Trophoblast cell (in vitro differentiated cells and primary cell): ENCODE measurements around the gene FGF1.

Experiments
- DNase-seq, 2 donors: peaks; one replicate each; pipeline ENCODE4 v3.0.0-alpha.2; 2016
- H2AFZ ChIP-seq: 2 replicates; pipeline ENCODE4 v1.6.1; 2013; ENCODE audit warnings: low read length, moderate library complexity, mild to moderate bottlenecking; ENCODE audit not compliant: insufficient read depth, poor library complexity
- H2AK5ac ChIP-seq: 2 replicates; pipeline ENCODE4 v1.6.1; 2013; ENCODE audit warnings: mild to moderate bottlenecking, low read length
- H2BK120ac ChIP-seq: 2 replicates; pipeline ENCODE4 v1.6.1; 2013; ENCODE audit warnings: low read length, mild to moderate bottlenecking, moderate library complexity; ENCODE audit not compliant: insufficient read depth, poor library complexity
- H2BK12ac ChIP-seq: 2 replicates; pipeline ENCODE4 v1.6.1; 2013; ENCODE audit warnings: mild to moderate bottlenecking, low read length, moderate library complexity
- H2BK5ac ChIP-seq: 2 replicates; pipeline ENCODE4 v1.6.1; 2013; ENCODE audit warnings: low read length, low read depth, moderate library complexity, mild to moderate bottlenecking; ENCODE audit not compliant: poor library complexity
- H3K14ac ChIP-seq: 2 replicates; pipeline ENCODE4 v1.6.1; 2013; ENCODE audit warnings: mild to moderate bottlenecking, low read length
- H3K18ac ChIP-seq: 2 replicates; pipeline ENCODE4 v1.6.1; 2013; ENCODE audit warnings: mild to moderate bottlenecking, low read length
- H3K23ac ChIP-seq: 2 replicates; pipeline ENCODE4 v1.6.1; 2013; ENCODE audit warnings: low read length
- H3K27ac ChIP-seq: 2 replicates; pipeline ENCODE4 v1.5.1; 2013; ENCODE audit warnings: low read depth, mild to moderate bottlenecking, inconsistent platforms, low read length, moderate library complexity
- H3K27me3 ChIP-seq: 2 replicates; pipeline ENCODE4 v1.6.1; 2013; ENCODE audit warnings: inconsistent platforms, mild to moderate bottlenecking, low read length, moderate library complexity; ENCODE audit not compliant: insufficient read depth
- H3K36me3 ChIP-seq, 2 experiments: 1 replicate in 1 of 2; 2 replicates in 1 of 2; pipeline ENCODE4 v1.6.1; 2013; ENCODE audit warnings: low read length in 2 of 2, mild to moderate bottlenecking in 2 of 2, moderate library complexity in 1 of 2; ENCODE audit not compliant: insufficient read depth in 2 of 2, control insufficient read depth in 1 of 2
- H3K4ac ChIP-seq: 2 replicates; pipeline ENCODE4 v1.6.1; 2013; ENCODE audit warnings: low read depth, mild to moderate bottlenecking, low read length, moderate library complexity
- H3K4me1 ChIP-seq, 2 experiments: 1 replicate in 1 of 2; 2 replicates in 1 of 2; pipeline ENCODE4 v1.6.1; 2013; ENCODE audit warnings: low read length in 2 of 2, mild to moderate bottlenecking in 2 of 2, moderate library complexity in 1 of 2; ENCODE audit not compliant: insufficient read depth in 2 of 2, control insufficient read depth in 1 of 2
- H3K4me2 ChIP-seq: 2 replicates; pipeline ENCODE4 v1.6.1; 2013; ENCODE audit warnings: inconsistent platforms, mild to moderate bottlenecking, low read length, moderate library complexity
- H3K4me3 ChIP-seq: 2 replicates; pipeline ENCODE4 v1.5.1; 2013; ENCODE audit warnings: mild to moderate bottlenecking, low read depth, low read length, inconsistent platforms
- H3K79me1 ChIP-seq: one replicate; pipeline ENCODE4 v1.6.1; 2013; ENCODE audit warnings: low read length
- H3K79me2 ChIP-seq: 2 replicates; pipeline ENCODE4 v1.6.1; 2013; ENCODE audit warnings: low read length, mild to moderate bottlenecking; ENCODE audit not compliant: control insufficient read depth, insufficient read depth, poor library complexity
- H3K9ac ChIP-seq: 2 replicates; pipeline ENCODE4 v1.6.1; 2013; ENCODE audit warnings: mild to moderate bottlenecking, low read length
- H3K9me3 ChIP-seq: 2 replicates; pipeline ENCODE4 v1.6.1; 2013; ENCODE audit warnings: low read depth, mild to moderate bottlenecking, control low read depth, inconsistent platforms, low read length; ENCODE audit not compliant: insufficient read depth
- H4K12ac ChIP-seq: 2 replicates; pipeline ENCODE4 v1.6.1; 2013; ENCODE audit warnings: low read depth, mild to moderate bottlenecking, low read length, moderate library complexity
- H4K8ac ChIP-seq: 2 replicates; pipeline ENCODE4 v1.6.1; 2013; ENCODE audit warnings: low read depth, mild to moderate bottlenecking, low read length, moderate library complexity
- H4K91ac ChIP-seq: one replicate; pipeline ENCODE4 v1.6.1; 2013; ENCODE audit warnings: low read depth, mild to moderate bottlenecking, low read length, moderate library complexity
- WGBS: extraction: QIAGEN DNeasy Blood & Tissue Kit; methylation state at CpG from one replicate; pipeline ENCODE4 v1.1.7; 2013; ENCODE audit warnings: missing lambda C conversion rate; ENCODE audit not compliant: insufficient read length, insufficient coverage; ENCODE audit errors: extremely low coverage; 5-methylcytosine and 5-hydroxymethylcytosine counted together

Gene FGF1

DNA sequence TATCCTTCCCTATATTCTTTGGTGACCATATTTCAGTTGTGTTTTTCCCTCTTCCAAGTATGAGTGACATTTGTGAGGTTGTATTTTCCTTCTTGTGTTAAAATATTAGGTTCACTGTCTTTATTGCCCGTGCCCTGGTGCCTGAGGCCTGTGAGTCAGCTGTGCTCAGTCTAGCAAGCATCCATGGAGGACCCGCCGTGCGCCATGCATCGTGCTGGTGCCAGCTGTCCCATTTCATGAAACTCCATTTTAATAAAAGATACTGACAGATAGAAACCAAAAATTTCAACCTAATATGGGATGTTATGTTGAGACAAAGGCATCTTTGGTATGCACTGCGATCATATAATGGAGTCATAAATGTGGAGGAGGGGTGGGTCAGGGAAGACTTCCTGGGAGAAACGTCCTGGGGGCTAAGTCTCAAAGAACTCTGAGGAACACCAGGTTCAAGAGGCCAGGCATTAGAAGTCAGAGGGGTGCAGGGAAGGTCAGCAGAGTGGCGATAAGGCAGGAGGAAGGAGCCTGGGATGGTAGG is 34.0 kb upstream of the FGF1 start:
- H3K18ac ChIP-seq: no peak overlapping the region
- H2BK5ac ChIP-seq: no peak overlapping the region
- WGBS: no CpG with 5 or more reads among the region's 8 CpGs
- DNase-seq: peak; percentile 49 to 62
- H3K27ac ChIP-seq: no peak overlapping the region
- H3K4me3 ChIP-seq: no peak overlapping the region
- H4K91ac ChIP-seq: no peak overlapping the region
- H3K9ac ChIP-seq: no peak overlapping the region
- no peak overlapping the region for H2BK12ac ChIP-seq
- no peaks in the 10 kb centered on the region for H3K27me3 ChIP-seq
- no peak overlapping the region for H2BK120ac ChIP-seq
- no peaks in the 10 kb centered on the region for H3K36me3 ChIP-seq
- H2AFZ ChIP-seq: no peak overlapping the region
- H3K4me1 ChIP-seq: peaks cover 0 to 8% of the 10 kb centered on the region in 2 experiments
- H3K9me3 ChIP-seq: peaks cover 2% of the 10 kb centered on the region
- no peak overlapping the region for H3K23ac ChIP-seq
- H3K14ac ChIP-seq: no peak overlapping the region
- H3K4ac ChIP-seq: no peak overlapping the region
- H3K4me2 ChIP-seq: no peak overlapping the region
- no peak overlapping the region for H4K12ac ChIP-seq
- no peaks in the 10 kb centered on the region for H3K79me1 ChIP-seq
- no peak overlapping the region for H2AK5ac ChIP-seq
- H3K79me2 ChIP-seq: no peaks in the 10 kb centered on the region
- H4K8ac ChIP-seq: no peak overlapping the region

DNA sequence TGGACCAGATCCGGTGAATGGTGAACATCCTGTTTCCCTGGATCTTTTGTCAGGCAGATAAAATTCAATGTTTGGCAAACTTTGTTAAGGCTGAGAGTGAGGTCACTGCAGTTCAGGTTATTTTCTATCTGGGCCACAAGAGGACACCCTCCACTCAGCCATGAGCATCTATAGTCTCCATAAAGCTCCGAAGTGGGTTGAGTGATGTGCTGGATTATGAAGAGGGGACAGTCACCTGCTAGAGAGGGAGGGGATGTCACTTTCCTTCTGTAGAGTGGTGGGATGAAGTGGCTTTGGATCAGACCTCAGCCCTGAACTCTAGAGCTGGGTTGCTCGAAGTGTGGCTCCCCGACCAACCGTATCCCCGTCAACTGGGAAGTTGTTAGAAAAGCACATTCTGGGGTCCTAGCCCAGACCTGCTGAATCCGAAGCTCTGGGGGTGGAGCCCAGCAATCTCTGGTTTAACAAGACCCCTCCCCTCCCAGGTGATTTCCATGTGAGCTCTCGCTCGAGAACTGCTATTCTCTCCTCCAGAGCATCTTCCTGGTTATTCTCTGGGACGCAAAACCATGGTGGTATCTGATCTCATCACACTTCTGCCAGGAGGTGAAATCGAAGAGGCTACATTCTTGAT is 31.8 kb upstream of the FGF1 start:
- Histone ChIP-seq H2AK5ac (no peak overlapping the region), H2AFZ (no peak overlapping the region), H3K14ac (no peak overlapping the region), H4K8ac (no peak overlapping the region), H2BK5ac (no peak overlapping the region), H3K18ac (no peak overlapping the region), H3K4me3 (no peak overlapping the region), H3K79me2 (no peaks in the 10 kb centered on the region), H2BK120ac (no peak overlapping the region), H3K23ac (no peak overlapping the region), H3K9me3 (no peaks in the 10 kb centered on the region), H3K4me2 (no peak overlapping the region), H3K4me1 (peaks cover 0 to 8% of the 10 kb centered on the region in 2 experiments), H3K4ac (no peak overlapping the region), H3K36me3 (no peaks in the 10 kb centered on the region), H4K12ac (no peak overlapping the region), H3K9ac (no peak overlapping the region), H3K27ac (no peak overlapping the region), H2BK12ac (no peak overlapping the region), H4K91ac (no peak overlapping the region), H3K79me1 (peaks cover 2% of the 10 kb centered on the region), H3K27me3 (no peaks in the 10 kb centered on the region)
- no CpG with 5 or more reads among the region's 11 CpGs for WGBS
- DNase-seq: peak in 1 of 2 donors; percentile 51

DNA sequence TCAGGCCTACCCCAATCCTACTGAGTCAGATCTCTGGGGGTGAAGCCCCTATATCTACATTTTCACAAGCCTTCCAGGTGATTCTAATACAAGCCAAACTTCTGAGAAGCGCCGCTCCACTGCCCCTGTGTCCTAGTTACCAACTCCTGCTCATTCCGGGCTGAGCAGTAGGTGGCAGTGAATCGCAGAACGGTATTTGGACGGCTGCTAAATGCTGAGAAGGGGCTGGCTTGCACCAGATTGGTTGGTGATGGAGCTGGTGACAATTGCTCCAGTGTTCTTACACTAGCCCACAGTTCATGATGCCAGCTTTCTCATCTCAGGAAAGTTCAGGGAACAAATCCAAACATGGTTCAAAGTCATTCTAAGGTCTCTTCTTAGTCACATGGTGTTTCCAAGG is 31.1 kb upstream of the FGF1 start:
- no peak overlapping the region for H4K12ac ChIP-seq
- H3K4ac ChIP-seq: no peak overlapping the region
- no peak overlapping the region for H3K23ac ChIP-seq
- H4K8ac ChIP-seq: no peak overlapping the region
- no peak overlapping the region for H3K14ac ChIP-seq
- no peaks in the 10 kb centered on the region for H3K9me3 ChIP-seq
- no CpG with 5 or more reads among the region's 6 CpGs for WGBS
- no peak overlapping the region for H3K4me3 ChIP-seq
- no peak overlapping the region for H3K9ac ChIP-seq
- H3K27ac ChIP-seq: no peak overlapping the region
- no peaks in the 10 kb centered on the region for H3K27me3 ChIP-seq
- no peak overlapping the region for H2AFZ ChIP-seq
- no peak overlapping the region for H4K91ac ChIP-seq
- H2BK5ac ChIP-seq: no peak overlapping the region
- no peak overlapping the region for H3K4me2 ChIP-seq
- no peak overlapping the region for H2AK5ac ChIP-seq
- no peaks in the 10 kb centered on the region for H3K36me3 ChIP-seq
- peak; percentile 37 to 67 for DNase-seq
- H3K79me2 ChIP-seq: no peaks in the 10 kb centered on the region
- no peak overlapping the region for H3K18ac ChIP-seq
- no peak overlapping the region for H2BK12ac ChIP-seq
- H3K4me1 ChIP-seq: peaks cover 0 to 8% of the 10 kb centered on the region in 2 experiments
- peaks cover 2% of the 10 kb centered on the region for H3K79me1 ChIP-seq
- no peak overlapping the region for H2BK120ac ChIP-seq

- DNase-seq: no peak
- no CpG with 5 or more reads among the region's 3 CpGs for WGBS
- H3K79me2 ChIP-seq: no peaks in the 10 kb centered on the region
Observed at GRCh38 chr5:142715291-142715690, 29.4 kb upstream of the FGF1 start.

More at GRCh38 chr5:142715291-142715690, 29.4 kb upstream of the FGF1 start:
- H4K8ac ChIP-seq: no peak overlapping the region
- no peak overlapping the region for H3K23ac ChIP-seq
- H2BK120ac ChIP-seq: no peak overlapping the region
- no peaks in the 10 kb centered on the region for H3K9me3 ChIP-seq
- H3K4ac ChIP-seq: no peak overlapping the region
- H3K14ac ChIP-seq: no peak overlapping the region
- H3K27me3 ChIP-seq: no peaks in the 10 kb centered on the region
- H3K4me3 ChIP-seq: no peak overlapping the region
- no peak overlapping the region for H2AK5ac ChIP-seq
- peaks cover 2% of the 10 kb centered on the region for H3K79me1 ChIP-seq
- no peak overlapping the region for H4K12ac ChIP-seq
- no peak overlapping the region for H2BK12ac ChIP-seq
- H3K4me2 ChIP-seq: no peak overlapping the region
- H3K9ac ChIP-seq: no peak overlapping the region
- H3K27ac ChIP-seq: no peak overlapping the region
- H3K18ac ChIP-seq: no peak overlapping the region
- no peak overlapping the region for H4K91ac ChIP-seq
- H3K4me1 ChIP-seq: peaks cover 0 to 3% of the 10 kb centered on the region in 2 experiments
- H2AFZ ChIP-seq: no peak overlapping the region
- no peaks in the 10 kb centered on the region for H3K36me3 ChIP-seq
- H2BK5ac ChIP-seq: no peak overlapping the region
